GM19351 (cell line): ENCODE data around the gene ZGPAT.
"Not testable (repeated sequence)": the region's sequence is repeated elsewhere in the genome, so short reads cannot be mapped to it uniquely, and the experiment has no call there.

Experiments used
- ATAC-seq: cut with Tn5 transposase; IDR thresholded peaks from one replicate; pipeline ENCODE4 v1.9.1; 2021; ENCODE audit warnings: mild to moderate bottlenecking, moderate library complexity; ENCODE audit not compliant: unreplicated experiment

Gene ZGPAT

GRCh38 chr20:63755933-63756647, 48.3 kb downstream of the ZGPAT start:
- ATAC-seq = no peak

DNA sequence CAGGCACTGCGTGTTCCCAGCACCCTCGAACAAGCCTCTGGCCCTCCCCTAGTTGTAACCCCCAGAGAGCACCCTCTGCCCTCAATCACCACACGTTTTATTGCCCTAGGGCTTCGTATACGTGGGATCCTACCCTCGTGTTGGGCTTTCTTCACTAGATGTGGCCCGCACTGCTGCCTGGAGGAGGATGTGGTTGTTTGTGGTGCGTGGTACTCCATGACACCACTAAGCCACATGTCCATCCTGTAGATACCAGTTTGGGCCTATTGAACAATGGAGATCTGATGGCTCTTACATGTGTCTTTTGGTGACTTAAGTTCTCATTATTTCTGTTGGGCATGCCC, 48.8 kb downstream of the ZGPAT start:
- ATAC-seq = no peak

- no peak for ATAC-seq
Observed at GRCh38 chr20:63758152-63758551, 50.3 kb downstream of the ZGPAT start.

DNA sequence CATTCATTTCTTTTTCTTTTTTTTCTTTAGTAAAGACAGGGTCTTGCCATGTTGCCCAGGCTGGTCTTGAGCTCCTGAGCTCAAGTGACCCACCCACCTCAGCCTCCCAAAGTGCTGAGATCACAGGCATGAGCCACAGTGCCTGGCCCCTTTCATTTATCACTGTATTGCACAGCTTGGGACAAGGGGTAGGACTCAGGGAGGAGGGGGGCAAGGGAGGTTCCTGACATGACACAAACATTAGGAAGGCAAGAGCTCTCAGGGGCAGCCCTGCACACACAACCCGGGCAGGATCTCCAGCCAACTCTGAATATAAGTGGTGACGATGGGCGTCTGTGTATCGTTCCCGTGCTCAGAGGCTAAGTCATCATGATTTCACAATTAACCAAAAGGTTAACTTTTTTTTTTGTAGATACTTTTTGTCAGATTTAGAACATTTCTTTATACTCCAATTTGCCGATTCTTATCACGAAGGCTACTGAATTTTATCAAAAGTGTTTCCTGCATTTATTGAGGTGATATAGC, 51.6 kb downstream of the ZGPAT start:
- ATAC-seq = no peak

DNA sequence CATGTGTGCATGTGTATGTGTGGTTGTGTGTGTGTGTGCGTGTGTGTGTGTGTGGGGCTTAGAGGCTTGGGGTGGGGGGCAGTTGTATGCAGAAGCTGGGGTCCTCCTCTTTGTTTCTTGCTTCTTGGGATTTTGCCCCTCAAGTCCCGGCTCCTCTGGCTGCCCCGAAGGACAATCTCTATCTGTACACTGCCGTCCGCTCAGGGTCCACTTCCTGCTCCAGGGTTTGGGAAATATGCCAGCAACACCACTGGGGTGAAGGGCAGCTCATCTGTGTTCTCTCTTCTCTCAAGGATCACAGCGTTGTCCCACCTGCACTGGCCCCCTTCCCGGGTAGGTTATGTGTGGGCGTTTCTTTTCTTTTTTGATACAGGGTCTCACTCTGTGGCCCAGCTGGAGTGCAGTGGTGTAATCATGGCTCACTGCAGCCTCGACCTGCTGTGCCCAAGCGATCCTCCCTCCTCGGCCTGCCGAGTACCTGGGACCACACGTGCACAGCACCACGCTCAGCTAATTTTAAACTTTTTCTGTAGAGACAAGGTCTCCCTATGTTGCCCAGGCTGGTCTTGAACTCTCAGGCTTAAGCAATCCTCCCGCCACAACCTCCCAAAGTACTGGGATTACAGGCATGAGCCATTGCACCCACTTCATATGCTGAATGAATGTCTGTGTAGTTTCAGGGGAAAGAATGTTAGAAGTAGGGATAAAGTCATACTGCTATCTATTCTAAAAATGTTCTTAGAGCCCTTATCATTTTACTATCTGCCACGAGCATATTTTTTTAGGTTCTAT, 57.4 kb downstream of the ZGPAT start:
- ATAC-seq = no peak

GRCh38 chr20:63765902-63766301, 58.1 kb downstream of the ZGPAT start:
- ATAC-seq = no peak

DNA sequence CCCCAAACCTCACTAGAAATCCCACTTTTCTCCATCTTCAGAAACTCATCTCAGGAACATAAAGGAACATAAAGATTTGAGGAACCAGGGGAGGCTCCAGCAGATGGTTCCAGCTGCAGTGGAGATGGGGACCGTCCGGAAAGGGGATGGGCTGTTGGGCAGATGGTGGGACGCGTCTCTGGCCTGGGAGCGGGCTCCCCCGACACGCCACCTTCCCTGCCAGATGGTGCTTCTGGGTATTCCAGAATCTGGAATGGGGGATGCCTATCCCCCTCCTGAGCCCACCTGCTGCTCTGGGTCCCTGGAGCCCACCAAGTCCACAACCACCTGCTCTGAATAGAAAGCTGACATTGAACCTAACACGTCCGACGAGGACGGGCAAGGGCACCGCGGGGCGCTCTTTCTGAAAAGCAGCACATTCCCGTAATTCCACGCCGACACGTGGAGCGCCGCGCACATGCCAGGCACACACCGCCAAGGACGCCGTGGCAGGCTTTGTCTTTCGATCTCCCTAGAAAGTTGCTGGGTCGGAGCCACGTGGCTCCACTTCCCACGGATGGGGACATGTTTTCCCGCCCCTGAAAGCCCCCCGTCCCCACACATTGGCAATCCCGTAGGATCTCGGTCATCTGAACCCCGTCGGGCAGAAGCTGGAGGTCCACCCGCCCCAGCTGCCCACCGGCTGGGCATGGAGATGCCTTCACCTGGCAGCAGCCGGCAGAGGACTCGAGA, 59.0 kb downstream of the ZGPAT start:
- ATAC-seq = no peak

- no peak for ATAC-seq
Observed at GRCh38 chr20:63767456-63767855, 59.6 kb downstream of the ZGPAT start.

DNA sequence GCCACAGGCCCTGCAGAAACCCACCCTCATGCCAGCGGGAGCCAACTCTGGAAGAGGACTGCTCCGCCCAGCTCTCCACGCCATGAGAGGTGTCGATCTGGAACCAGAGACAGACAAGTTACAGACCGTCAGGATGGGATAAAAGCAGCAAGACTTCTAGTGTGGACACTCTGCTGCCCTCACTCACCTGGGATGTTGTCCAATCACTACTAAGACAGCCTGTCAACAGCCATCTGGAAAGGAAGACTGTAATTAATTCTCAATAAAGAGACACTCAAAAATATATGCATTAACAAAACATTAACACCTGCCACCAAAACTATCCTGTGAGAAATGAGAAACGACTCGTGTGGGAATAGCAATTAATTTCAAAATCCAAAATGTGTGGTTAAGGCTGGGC, 60.0 kb downstream of the ZGPAT start:
- no peak for ATAC-seq

DNA sequence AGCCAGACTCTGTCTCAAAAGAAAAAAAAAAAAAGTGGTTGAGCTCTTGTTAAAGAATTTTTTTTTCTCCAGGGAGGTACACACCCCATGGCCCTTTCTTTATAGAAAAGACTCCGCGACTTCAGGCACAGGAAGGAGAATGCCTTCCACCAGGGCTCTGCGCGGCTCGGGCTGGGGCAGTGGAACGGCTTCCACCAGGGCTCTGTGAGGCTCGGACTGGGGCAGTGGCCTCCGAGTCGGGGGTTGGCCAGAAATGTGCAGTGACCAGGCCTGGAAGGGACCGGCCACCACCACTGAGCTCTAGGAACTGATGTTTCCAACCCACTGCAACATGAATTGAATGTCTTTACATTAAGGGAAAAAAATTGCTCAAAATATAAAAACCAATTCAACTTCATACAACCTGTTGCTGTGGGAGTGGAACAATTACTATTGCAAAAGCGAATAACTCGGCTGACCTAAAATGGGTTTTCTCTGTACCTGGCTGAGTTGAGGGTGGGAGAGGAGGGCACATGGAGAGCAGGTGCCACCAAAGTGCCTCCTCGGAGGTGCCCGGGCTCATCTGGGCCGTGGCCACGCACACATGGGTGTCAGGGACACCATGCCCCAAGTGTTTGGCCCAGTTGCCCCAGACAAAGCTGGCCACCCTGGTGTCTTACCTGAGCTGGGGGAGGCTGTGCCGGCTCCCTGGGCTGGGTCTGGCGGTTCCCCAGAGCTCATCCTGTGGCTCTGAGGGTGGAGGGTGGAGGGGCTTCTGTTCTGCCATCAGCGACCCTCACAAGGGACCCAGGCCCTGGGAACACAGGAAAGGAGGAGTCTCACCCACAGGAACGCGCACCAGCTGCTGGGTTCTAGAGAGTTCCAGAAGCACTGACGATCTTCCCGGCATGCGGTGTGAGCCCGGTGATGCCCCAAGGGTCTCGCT, 61.0 kb downstream of the ZGPAT start:
- ATAC-seq = no peak

DNA sequence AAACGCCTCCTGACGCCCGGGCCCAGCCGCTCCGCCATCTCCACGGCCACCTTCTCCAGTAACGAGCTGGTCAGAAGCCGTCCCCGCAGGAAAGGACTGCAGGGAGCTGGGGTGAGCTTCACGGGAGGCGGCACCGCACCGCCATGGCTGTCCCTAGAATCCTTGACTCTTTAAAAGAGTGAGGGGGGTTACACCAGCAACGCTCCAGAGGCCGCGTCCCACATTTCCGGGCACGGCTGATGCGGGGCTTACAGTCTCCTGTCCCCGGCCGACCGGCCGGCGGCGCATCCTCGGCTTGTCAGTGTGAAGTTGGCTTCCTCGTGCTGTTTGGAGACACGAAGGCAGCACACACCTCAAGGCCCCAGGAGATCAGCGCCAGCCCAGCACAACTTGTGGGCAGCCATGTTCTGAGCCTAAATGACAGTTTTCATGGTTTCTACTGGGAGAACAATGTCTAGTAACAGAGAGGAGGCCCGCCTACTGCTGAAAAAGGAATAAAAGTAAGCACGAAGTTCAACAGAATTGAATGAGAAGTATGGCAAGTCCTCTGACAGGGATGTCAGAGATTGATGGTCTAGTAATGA, 62.1 kb downstream of the ZGPAT start:
- ATAC-seq = no peak

DNA sequence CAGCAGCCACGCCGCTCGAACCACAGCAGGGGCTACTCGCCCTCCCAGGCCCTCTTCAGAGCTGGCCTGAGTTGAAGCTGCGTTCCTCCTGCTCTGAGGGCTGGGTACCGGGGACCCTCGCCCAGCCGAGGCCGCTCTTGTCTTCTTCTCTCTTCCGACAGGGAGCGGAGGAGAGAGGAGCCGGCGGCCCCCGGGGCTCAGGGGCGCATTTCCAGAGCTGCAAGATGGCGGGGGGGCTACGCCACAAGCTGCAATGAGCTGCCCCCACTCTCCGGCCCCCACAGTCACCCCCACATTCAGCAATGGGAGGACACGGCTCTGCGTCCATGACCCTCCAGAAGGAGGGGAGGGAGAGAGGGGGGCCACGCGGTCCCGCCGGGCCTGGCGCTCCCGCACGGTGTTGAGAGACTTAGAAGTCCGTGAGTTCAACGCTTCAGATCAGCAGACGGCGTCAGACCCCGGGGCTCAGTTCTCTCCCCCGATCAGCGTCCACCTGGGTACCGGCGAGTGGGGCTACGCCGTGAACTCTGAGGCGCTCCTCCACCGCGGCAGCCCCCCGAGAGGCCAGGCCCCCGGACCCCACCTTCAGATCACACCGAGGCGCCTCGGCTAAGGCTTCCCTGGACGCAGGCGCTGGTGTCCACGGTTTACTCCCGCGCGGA, 63.3 kb downstream of the ZGPAT start:
- no peak for ATAC-seq

- ATAC-seq = no peak
Observed at GRCh38 chr20:63772781-63773518, 65.1 kb downstream of the ZGPAT start.

DNA sequence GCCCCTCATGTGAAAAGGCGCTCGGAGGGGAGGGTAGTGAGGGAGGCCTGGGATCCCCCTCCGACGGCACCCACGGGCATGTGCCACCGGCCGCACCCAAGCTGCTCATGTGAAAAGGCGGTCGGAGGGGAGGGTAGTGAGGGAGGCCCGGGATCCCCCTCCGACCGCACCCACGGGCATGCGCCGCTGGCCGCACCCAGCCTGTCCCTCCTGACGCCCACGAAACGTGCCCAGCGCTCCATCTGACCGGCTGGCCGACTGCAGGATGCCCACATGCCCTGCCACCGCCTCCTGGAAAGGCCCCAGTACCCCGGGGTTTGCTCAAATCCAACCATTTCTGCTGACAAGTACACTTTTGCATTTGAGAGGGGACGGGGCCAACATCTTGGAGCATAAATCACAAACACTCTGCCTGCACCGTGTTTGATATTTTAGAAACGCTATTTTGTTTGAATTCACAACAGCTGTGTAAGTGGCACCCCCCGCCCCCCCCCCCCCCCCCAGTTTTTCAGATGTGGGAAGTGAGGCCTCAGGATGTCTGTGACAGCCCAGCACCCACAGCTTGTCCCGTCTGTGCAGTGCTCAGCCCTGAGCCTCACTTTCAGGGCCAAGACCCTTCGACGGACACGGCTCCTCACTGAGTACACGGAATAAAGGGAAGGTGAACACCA, 65.9 kb downstream of the ZGPAT start:
- ATAC-seq = no peak

DNA sequence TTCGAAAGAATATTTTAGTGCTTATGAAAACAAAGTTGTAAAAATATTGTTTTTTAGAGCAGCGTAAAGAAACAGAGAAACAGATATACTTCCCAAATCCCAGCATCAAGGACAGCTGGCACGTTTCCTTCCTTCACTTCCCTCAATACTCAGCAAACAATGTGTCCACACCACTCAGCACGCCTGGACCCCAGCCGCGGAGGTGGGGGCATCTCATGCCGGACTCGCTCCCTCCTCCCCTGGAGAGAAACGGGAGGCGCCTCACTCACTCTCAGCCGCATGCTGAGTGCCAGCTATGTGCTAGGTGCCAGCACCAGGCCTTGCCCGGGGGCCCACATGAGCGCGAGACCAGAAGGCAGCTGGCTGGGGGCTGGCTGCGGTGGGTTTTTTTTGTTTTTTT, 66.5 kb downstream of the ZGPAT start:
- no peak for ATAC-seq

DNA sequence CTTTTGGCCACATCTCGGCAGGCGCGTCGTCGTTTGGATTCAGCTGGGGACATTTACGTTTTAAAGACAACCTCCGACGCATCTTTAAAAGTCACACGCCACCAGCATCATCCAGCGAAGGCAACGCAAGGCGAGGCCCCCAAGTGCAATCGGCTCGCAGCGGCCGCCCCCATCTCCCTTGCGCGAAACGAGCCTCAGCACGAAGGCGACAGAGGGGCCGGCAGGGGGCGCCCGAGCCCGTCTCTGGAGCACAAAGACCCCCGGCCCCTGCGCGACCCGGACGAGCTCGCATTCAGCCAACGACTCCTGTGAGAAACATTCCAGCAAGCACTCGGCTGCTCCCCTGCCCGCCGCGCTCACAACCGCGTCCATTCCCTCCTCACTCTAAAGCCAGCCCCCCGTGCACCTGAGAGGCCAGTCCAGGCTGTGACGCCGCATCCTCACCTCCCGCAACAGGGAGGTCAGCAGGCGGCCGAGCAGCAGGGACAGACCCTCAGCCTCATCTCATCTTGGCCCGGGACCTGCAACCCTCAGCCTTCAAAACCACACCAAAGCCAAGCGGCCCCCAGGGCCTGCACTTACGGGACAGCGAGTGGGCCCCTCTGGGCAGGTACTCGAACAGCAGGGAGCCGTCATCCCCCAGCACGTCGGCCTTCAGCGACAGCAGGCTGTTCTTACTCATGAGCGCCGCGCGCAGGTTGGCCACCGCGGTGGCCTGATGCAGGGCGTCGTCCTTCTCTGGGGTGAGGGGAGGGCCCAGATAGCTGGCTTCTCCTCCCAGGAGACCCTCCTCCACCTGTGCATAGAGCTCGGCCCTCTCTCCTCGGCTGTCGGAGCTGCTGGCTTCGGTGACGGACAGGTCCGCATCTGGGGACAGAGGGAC, 67.5 kb downstream of the ZGPAT start:
- ATAC-seq = no peak

DNA sequence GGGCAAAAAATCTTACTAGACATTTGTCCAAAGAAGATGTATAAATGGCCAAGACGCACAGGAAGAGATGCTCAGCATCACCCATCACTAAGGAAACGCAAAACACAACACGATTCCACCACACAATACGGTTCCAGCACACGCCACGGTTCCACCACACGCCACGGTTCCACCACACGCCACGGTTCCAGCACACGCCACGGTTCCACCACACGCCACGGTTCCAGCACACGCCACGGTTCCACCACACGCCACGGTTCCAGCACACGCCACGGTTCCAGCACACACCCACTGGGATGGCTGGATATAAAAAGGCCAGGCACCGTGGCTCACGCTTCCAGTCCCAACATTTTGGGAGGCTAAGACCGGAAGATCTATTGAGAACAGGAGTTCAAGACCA, 69.0 kb downstream of the ZGPAT start:
- ATAC-seq = not testable (repeated sequence)

GRCh38 chr20:63777614-63778013, 69.8 kb downstream of the ZGPAT start:
- no peak for ATAC-seq
